Left ventricle myocardium superior (tissue), 1 donor: ENCODE results near the gene SF3A2. TPM values are rescaled to one million over a fixed set of nuclear protein-coding genes. Genes with fewer than 3 reads are reported as not detected.

Experiments
- ATAC-seq: fragments of 200-7000 bp; cut with Tn5 transposase; one replicate; pipeline ENCODE4 v1.9.1; 2020; ENCODE audit warnings: mild to moderate bottlenecking, moderate library complexity
- DNase-seq: peaks from one replicate; pipeline ENCODE4 v3.0.0-alpha.2; 2020
- intact Hi-C: fragments of 100-400 bp; cut with micrococcal nuclease; formaldehyde crosslinking; loops from one replicate; pipeline ENCODE4 v1.11.0; 2022
- total RNA-seq: library from RNA; stranded (reverse); fragmentation: NEBNext Ultra II Directional; extraction: Animal tissue kit (Norgen Biotek cat#: 25700); gene quantifications from one replicate; pipeline ENCODE4 v1.2.1, GENCODE V29; 2021
- donor health status: DM: no; HTN: yes; CAD: no; lungs with severe emphysema.

Gene SF3A2
- total RNA-seq, 1 donor from 2014 or later = 31.4 TPM

- no peak for DNase-seq
- intact Hi-C loops = no loop called here
- ATAC-seq = no peak
Observed at GRCh38 chr19:2202366-2202765, 34.3 kb upstream of the SF3A2 start.

- DNase-seq (no peak), ATAC-seq (no peak)
- intact Hi-C loops = no loop called here
Observed at GRCh38 chr19:2207008-2207407, 29.6 kb upstream of the SF3A2 start.

- DNase-seq (peak; percentile 84), ATAC-seq (peak; percentile 78)
- intact Hi-C loops = no loop called here
Observed at GRCh38 chr19:2207991-2208860, 28.4 kb upstream of the SF3A2 start.

GRCh38 chr19:2208975-2209374 lies 27.6 kb upstream of the SF3A2 start:
- peak; percentile 42 for ATAC-seq
- DNase-seq = no peak
- intact Hi-C loops = no loop called here

- no peak for DNase-seq
- intact Hi-C loops = no loop called here
- ATAC-seq = no peak
Observed at GRCh38 chr19:2209408-2209807, 27.2 kb upstream of the SF3A2 start.

- ATAC-seq (no peak), DNase-seq (no peak)
- intact Hi-C loops = no loop called here
Observed at GRCh38 chr19:2210206-2210605, 26.4 kb upstream of the SF3A2 start.

- intact Hi-C loops = no loop called here
- DNase-seq = no peak
- ATAC-seq = no peak
Observed at GRCh38 chr19:2210987-2211740, 25.5 kb upstream of the SF3A2 start.

GRCh38 chr19:2212861-2213711 lies 23.5 kb upstream of the SF3A2 start:
- ATAC-seq = no peak
- intact Hi-C loops = no loop called here
- no peak for DNase-seq

GRCh38 chr19:2213799-2214198 lies 22.8 kb upstream of the SF3A2 start:
- intact Hi-C loops = no loop called here
- peak; percentile 61 for ATAC-seq
- peak; percentile 48 for DNase-seq

- intact Hi-C loops = no loop called here
- ATAC-seq = no peak
Observed at GRCh38 chr19:2214251-2214650, 22.4 kb upstream of the SF3A2 start.

GRCh38 chr19:2215281-2215751 lies 21.3 kb upstream of the SF3A2 start:
- no peak for DNase-seq
- no peak for ATAC-seq
- intact Hi-C loops = no loop called here

More at GRCh38 chr19:2214251-2214650, 22.4 kb upstream of the SF3A2 start:
- no peak for DNase-seq

- intact Hi-C loops = no loop called here
- ATAC-seq = no peak
- DNase-seq = no peak
Observed at GRCh38 chr19:2216361-2217225, 20.0 kb upstream of the SF3A2 start.

- no peak for ATAC-seq
- intact Hi-C loops = no loop called here
- no peak for DNase-seq
Observed at GRCh38 chr19:2217591-2217990, 19.0 kb upstream of the SF3A2 start.

GRCh38 chr19:2219726-2220125 lies 16.9 kb upstream of the SF3A2 start:
- intact Hi-C loops = no loop called here
- DNase-seq (no peak), ATAC-seq (no peak)

GRCh38 chr19:2221250-2221831 lies 15.3 kb upstream of the SF3A2 start:
- ATAC-seq (peak; percentile 26), DNase-seq (no peak)
- intact Hi-C loops = no loop called here

GRCh38 chr19:2221918-2222317 lies 14.7 kb upstream of the SF3A2 start:
- no peak for ATAC-seq

GRCh38 chr19:2223391-2223790 lies 13.2 kb upstream of the SF3A2 start:
- DNase-seq (no peak), ATAC-seq (no peak)
- intact Hi-C loops = no loop called here

More at GRCh38 chr19:2221918-2222317, 14.7 kb upstream of the SF3A2 start:
- no peak for DNase-seq
- intact Hi-C loops = no loop called here

GRCh38 chr19:2223959-2224358 lies 12.7 kb upstream of the SF3A2 start:
- intact Hi-C loops = no loop called here
- ATAC-seq = no peak

More at GRCh38 chr19:2223959-2224358, 12.7 kb upstream of the SF3A2 start:
- no peak for DNase-seq
